Right atrium auricular region (tissue), 2 donors: Measurements from ENCODE around the gene STX18. TPM values are rescaled to one million over a fixed set of nuclear protein-coding genes. Genes with fewer than 3 reads are reported as not detected.

ENCODE experiments used
- DNase-seq: peaks from one replicate; pipeline ENCODE4 v3.0.0-alpha.2; 2019; ENCODE audit warnings: low spot score
- H3K27ac ChIP-seq, 2 donors: fragments of 200-600 bp; sonication (generic); 1 replicate in 1 of 2; 2 replicates in 1 of 2; pipeline ENCODE4 v1.5.1; 2016 to 2019
- H3K27me3 ChIP-seq, 2 donors: fragments of 200-600 bp; sonication (generic); one replicate each; pipeline versions ENCODE4 v1.5.1 to v1.6.0; 2017 to 2019
- H3K36me3 ChIP-seq: fragments of 200-600 bp; sonication (generic); one replicate; pipeline ENCODE4 v1.5.1; 2016
- H3K4me1 ChIP-seq, 2 donors: fragments of 200-600 bp; sonication (generic); one replicate each; pipeline versions ENCODE4 v1.5.1 to v1.6.0; 2017 to 2019
- H3K4me3 ChIP-seq, 2 donors: fragments of 200-600 bp; sonication (generic); 1 replicate in 1 of 2; 2 replicates in 1 of 2; pipeline ENCODE4 v1.5.1; 2017 to 2019; ENCODE audit warnings: mild to moderate bottlenecking in 1 of 2, moderate library complexity in 1 of 2
- H3K9me3 ChIP-seq, 2 donors: fragments of 200-600 bp; sonication (generic); one replicate each; pipeline ENCODE4 v1.5.1; 2019
- CTCF ChIP-seq, 2 donors: fragments of 200-600 bp; sonication (generic); IDR thresholded peaks; one replicate each; pipeline ENCODE4 v1.5.1; 2019; ENCODE audit warnings: antibody characterized with exemption in 2 of 2
- total RNA-seq, 2 donors: library from RNA; depleted of rRNA; stranded (reverse); fragments of >200 nt; gene quantifications; one replicate each; pipeline ENCODE4 v1.1.0, GENCODE V29; 2016

STX18 gene
- total RNA-seq, 2 donors from 2014 or later, result 8.8 to 10.8 TPM

DNA sequence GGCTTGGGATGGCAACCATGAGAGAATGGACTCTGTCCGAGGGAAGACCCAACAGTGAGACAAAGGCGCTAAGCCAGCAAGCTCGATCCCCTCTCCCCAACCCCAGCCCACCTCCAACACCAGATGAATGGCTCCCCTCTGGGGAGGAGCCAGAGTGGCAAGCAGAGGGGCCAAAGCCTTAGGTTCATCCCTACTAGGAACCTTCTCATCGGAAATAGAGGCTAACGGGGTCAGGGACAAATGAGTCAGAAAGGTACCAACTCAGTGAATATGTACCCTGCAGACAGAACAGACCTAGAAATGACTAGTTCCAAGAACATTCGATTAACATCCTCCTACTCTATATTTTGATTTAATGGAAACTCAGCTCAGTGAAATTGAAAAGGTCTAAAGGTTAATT, 81.1 kb downstream of the STX18 start:
- Histone ChIP-seq H3K27me3 (no peaks in the 10 kb centered on the region), H3K9me3 (no peaks in the 10 kb centered on the region), H3K4me1 (no peaks in the 10 kb centered on the region), H3K27ac (no peak overlapping the region), H3K36me3 (peaks cover 42% of the 10 kb centered on the region), H3K4me3 (no peak overlapping the region)
- DNase-seq, result no peak
- TF ChIP-seq CTCF (IDR thresholded peaks at IDR 0.05), result no peak

- Histone ChIP-seq H3K27me3 (no peaks in the 10 kb centered on the region), H3K9me3 (no peaks in the 10 kb centered on the region), H3K27ac (no peak overlapping the region), H3K36me3 (peaks cover 49% of the 10 kb centered on the region), H3K4me1 (no peaks in the 10 kb centered on the region), H3K4me3 (no peak overlapping the region)
- no peak for TF ChIP-seq CTCF (IDR thresholded peaks at IDR 0.05)
- no peak for DNase-seq
Observed at GRCh38 chr4:4459181-4459580, 82.7 kb downstream of the STX18 start.

- no peaks in the 10 kb centered on the region for H3K4me1 ChIP-seq
- TF ChIP-seq CTCF (IDR thresholded peaks at IDR 0.05), result no peak
- no peak overlapping the region for H3K27ac ChIP-seq
- H3K4me3 ChIP-seq, result no peak overlapping the region
- no peaks in the 10 kb centered on the region for H3K27me3 ChIP-seq
- no peaks in the 10 kb centered on the region for H3K9me3 ChIP-seq
- DNase-seq, result no peak
- H3K36me3 ChIP-seq, result peaks cover 59% of the 10 kb centered on the region
Observed at GRCh38 chr4:4457803-4458553, 83.9 kb downstream of the STX18 start.

DNA sequence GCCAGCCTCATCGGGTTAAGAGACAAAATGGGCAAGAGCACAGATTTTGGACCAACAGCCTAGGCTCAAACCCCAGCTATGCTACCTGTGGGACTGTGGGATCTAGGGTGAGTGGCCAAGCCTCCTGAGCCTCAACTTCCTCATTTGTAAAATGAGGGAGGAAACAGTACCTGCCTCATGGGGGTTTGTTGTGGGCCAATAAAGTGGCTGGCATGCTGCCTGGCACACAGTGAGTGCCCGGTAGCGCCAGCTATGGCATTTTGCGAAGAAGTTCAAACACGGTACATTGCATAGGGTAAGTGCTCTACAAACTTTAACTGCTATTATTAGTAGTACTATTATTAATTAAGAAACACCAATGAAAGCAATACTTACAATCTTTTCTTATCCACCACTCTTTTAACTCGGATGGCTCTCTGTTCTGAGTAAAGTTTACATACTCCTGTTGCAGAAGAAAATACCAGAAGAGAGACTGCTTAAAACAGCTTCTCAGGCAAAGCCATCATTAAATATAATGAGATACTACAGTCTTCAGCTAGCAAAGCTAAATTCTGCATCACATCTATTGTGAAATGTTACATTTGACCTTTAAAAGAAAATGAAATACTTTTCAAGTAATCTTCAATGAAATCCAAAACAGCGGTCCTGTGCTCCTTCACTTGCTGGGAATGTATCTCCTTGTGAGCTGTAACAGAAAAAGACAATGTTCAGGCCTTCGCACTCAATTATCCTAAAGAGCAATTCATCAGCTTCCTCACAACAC, 84.9 kb downstream of the STX18 start:
- H3K27me3 ChIP-seq, result no peaks in the 10 kb centered on the region
- no peak overlapping the region for H3K27ac ChIP-seq
- peaks cover 67% of the 10 kb centered on the region for H3K36me3 ChIP-seq
- H3K4me3 ChIP-seq, result no peak overlapping the region
- no peak for TF ChIP-seq CTCF (IDR thresholded peaks at IDR 0.05)
- H3K9me3 ChIP-seq, result peaks cover 0 to 8% of the 10 kb centered on the region in 2 donors
- H3K4me1 ChIP-seq, result no peaks in the 10 kb centered on the region
- no peak for DNase-seq

DNA sequence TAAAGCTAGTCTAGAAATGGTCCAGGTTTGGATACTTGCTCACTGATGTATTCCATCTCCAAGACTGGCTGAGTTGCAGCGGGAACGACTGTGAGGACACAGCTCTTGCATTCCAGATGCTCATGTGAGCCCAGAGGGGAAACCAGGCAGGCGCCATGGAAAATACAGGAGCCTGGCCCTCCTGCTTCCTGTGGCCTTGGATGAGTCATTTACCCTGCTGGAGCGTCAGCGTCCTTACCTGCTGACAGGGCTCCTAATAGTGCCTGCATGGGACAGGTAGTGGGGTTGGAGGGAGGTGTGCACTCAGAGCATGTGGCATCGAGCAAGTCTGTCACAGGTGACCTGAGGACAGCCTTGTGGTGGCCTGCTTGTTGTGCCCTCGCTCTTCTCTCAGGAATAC, 85.5 kb downstream of the STX18 start:
- no peak for DNase-seq
- no peak overlapping the region for H3K27ac ChIP-seq
- H3K27me3 ChIP-seq, result no peaks in the 10 kb centered on the region
- H3K4me3 ChIP-seq, result no peak overlapping the region
- peaks cover 67% of the 10 kb centered on the region for H3K36me3 ChIP-seq
- H3K4me1 ChIP-seq, result no peaks in the 10 kb centered on the region
- no peak for TF ChIP-seq CTCF (IDR thresholded peaks at IDR 0.05)
- H3K9me3 ChIP-seq, result peaks cover 0 to 8% of the 10 kb centered on the region in 2 donors
